IMR-90 (cell line): Measurements from ENCODE around the gene SERPINI1.

Experiments
- CTCF ChIP-seq: conservative IDR thresholded peaks from 2 replicates; pipeline ENCODE4 v1.5.1; 2012; ENCODE audit warnings: mild to moderate bottlenecking, low read depth, low read length, improper control_type of control experiment
- MAFK ChIP-seq: IDR thresholded peaks from 2 replicates; pipeline ENCODE4 v1.6.1; 2012; ENCODE audit warnings: low read depth, low read length, improper control_type of control experiment
- POLR2A ChIP-seq: IDR thresholded peaks from 2 replicates; pipeline ENCODE4 v1.6.1; 2012; ENCODE audit warnings: mild to moderate bottlenecking, low read depth, low read length
- RAD21 ChIP-seq: IDR thresholded peaks from 2 replicates; pipeline ENCODE4 v1.6.1; 2012; ENCODE audit warnings: low read length, improper control_type of control experiment
- RCOR1 ChIP-seq: IDR thresholded peaks from 2 replicates; pipeline ENCODE4 v1.6.1; 2012; ENCODE audit warnings: mild to moderate bottlenecking, low read length, improper control_type of control experiment; ENCODE audit not compliant: insufficient replicate concordance
- TF ChIP-seq, protein P1 (sequence below): fragments of 150-350 bp; IDR thresholded peaks from 2 replicates; pipeline ENCODE4 v1.6.1; 2017; ENCODE audit warnings: mild to moderate bottlenecking, antibody characterized with exemption, low read length, low read depth

DNA sequence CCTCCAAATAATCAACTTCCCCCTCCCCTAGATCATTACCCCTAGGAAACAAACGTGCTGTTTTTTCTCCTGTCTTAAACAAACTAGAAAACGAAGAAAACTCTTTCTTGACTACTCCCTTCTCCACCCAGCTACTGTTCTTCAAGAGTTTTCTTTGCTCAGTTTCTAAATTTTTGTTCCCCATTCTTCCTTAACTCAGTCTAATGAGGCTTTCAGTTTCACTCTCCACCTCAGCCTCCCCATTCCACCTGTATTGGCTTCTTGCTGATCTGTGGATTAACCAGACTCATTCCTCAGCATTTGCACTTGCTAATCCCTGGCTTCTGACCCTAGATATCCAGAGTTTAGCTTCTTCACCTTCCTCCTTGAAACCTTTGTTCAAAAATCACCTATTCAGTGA lies 26.8 kb downstream of the SERPINI1 start:
- TF ChIP-seq POLR2A, result no peak
- no peak for TF ChIP-seq CTCF
- TF ChIP-seq, protein P1, sequence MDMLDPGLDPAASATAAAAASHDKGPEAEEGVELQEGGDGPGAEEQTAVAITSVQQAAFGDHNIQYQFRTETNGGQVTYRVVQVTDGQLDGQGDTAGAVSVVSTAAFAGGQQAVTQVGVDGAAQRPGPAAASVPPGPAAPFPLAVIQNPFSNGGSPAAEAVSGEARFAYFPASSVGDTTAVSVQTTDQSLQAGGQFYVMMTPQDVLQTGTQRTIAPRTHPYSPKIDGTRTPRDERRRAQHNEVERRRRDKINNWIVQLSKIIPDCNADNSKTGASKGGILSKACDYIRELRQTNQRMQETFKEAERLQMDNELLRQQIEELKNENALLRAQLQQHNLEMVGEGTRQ, result no peak
- no peak for TF ChIP-seq RCOR1
- no peak for TF ChIP-seq MAFK
- TF ChIP-seq RAD21, result no peak
